Keratinocyte (primary cell): ENCODE results near the gene ZNF581.

Source experiments
- EZH2 ChIP-seq: IDR thresholded peaks from one replicate; pipeline ENCODE4 v1.6.1; 2012; ENCODE audit warnings: inconsistent platforms, mild to moderate bottlenecking, low read length, moderate library complexity
- TF ChIP-seq, protein P1 (sequence below), 3 experiments: IDR thresholded peaks in 1 of 3; conservative IDR thresholded peaks in 1 of 3; optimal IDR thresholded peaks in 1 of 3; 2 replicates in 2 of 3; 3 replicates in 1 of 3; pipeline versions ENCODE3 to v1.5.1; 2011; ENCODE audit warnings: low read length in 3 of 3, mild to moderate bottlenecking in 3 of 3, moderate library complexity in 2 of 3, control low read depth in 1 of 3, inconsistent platforms in 1 of 3; ENCODE audit not compliant: insufficient read depth in 2 of 3; ENCODE audit errors: extremely low read depth in 1 of 3

DNA sequence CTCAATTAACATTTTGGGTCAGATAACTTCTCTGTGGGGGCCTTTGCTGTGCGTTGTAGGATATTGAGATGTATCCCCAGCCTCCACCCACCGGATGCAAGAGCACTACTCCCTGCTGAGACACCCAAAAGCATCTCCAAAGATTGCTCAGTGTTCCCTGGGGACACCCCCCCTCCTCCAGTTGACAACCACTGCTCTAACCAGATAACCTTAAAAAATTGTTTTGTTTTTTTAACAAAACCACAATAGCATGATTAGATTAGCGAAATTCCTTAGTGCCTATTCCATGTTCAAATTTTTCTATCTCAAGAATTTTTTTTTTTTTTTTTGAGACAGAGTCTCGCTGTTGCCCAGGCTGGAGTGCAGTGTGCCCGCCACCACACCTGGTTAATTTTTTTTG is 29.0 kb downstream of the ZNF581 start:
- TF ChIP-seq, protein P1, sequence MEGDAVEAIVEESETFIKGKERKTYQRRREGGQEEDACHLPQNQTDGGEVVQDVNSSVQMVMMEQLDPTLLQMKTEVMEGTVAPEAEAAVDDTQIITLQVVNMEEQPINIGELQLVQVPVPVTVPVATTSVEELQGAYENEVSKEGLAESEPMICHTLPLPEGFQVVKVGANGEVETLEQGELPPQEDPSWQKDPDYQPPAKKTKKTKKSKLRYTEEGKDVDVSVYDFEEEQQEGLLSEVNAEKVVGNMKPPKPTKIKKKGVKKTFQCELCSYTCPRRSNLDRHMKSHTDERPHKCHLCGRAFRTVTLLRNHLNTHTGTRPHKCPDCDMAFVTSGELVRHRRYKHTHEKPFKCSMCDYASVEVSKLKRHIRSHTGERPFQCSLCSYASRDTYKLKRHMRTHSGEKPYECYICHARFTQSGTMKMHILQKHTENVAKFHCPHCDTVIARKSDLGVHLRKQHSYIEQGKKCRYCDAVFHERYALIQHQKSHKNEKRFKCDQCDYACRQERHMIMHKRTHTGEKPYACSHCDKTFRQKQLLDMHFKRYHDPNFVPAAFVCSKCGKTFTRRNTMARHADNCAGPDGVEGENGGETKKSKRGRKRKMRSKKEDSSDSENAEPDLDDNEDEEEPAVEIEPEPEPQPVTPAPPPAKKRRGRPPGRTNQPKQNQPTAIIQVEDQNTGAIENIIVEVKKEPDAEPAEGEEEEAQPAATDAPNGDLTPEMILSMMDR (optimal IDR thresholded peaks at IDR 0.05 in 1 of 3, IDR thresholded peaks at IDR 0.05 in 1 of 3, conservative IDR thresholded peaks at IDR 0.05 in 1 of 3; ENCODE audit: extremely low read depth in 1 of 3, insufficient read depth in 2 of 3, low read length in 3 of 3), result no peak
- no peak for TF ChIP-seq EZH2
